A549 treated with ZK216348 at 1 μM for 4 hours (cell line): ENCODE data around the gene COQ10A. TPM values are rescaled to one million over a fixed set of nuclear protein-coding genes. Genes with fewer than 3 reads are reported as not detected.

Source experiments
- total RNA-seq: library from RNA; stranded (reverse); fragments of 200-300 nt; extraction: Qiagen RNA extraction; gene quantifications from 5 replicates; pipeline ENCODE4 v1.2.3, GENCODE V29; 2022; ENCODE audit warnings: low read depth

Gene COQ10A
- 16.1 to 18.7 TPM (median 17.7 TPM) in 5 replicates for total RNA-seq

DNA sequence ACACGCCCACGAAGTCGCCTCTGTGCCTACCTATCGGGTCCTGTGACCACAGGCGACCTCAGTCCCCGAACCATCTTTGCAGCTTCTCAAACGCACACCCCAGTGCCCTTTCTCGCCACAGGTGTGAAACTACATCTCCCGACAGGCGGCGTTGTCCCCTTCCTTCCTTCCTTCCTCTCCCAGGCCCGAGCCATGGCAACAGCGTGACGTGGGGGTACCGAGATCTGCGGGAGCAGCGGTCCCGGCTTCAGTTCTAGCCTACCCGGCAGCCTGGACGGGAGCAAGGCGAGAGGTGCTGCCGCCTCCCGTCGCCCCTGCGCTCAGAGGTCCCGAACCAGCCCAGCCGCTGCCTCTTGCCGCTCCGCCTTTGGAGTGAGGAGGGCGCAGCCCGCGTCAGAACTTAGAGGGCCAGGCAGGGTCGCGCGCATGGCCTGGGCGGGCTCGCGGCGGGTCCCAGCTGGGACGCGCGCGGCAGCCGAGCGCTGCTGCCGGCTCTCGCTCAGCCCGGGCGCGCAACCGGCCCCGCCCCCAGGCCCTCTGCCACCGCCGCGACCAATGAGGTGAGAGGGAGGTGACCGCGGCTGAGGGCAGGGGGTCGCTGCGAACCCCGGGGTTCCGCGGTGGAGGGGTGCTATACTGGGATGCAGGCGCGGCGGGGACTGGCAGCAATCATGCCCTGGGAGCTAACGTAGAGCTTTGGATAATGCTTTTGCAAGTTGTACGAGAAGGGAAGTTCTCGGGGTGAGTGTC lies at the start of gene COQ10A:
Gene COQ10A, plus strand, starts transcription at position 250 of the 750 bp plus-strand sequence. Its CDS starts 177 bp downstream, at position 427.

DNA sequence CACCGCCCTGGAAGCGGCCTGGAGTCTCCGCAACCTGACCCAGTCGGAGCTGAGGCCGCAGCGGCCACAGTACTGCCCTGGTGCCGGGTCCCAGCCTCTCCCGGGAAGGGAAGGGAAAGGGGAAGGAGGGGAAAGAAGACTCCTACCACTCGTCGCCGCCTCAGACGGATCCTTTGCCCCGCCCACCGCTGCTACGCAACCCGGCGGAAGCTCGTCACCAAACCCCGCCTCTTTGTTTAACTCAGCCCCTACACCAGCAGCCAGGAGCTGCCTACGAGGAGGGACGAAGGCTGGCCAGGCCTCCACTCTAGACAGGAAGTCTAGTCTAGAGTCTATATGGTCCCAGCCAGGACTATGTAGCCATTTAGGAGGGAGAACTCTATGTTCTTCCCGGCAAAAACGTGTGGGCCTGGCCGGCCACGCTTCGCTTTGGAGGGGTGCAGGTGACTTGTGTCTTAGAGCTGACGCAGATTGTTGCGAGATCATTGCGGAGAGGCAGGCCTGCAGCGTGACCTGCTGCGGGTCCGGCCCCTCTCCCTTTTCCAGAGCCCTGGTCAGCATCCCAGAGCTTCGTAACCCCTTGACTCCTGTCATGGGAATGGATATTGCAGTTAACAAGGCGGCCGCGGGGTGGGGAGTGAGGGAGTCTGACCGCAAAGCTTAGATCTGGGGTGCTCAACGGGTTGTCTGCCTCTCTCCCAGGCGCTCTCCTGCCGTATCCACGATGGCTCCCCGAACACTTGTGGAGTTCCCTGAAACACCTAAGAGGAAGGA lies 44.8 kb upstream of the COQ10A start, which contains the start of gene RNF41:
Gene RNF41, minus strand, starts transcription at position 166 of the 774 bp plus-strand sequence. CDS start 7,875 bp downstream, outside the sequence.

DNA sequence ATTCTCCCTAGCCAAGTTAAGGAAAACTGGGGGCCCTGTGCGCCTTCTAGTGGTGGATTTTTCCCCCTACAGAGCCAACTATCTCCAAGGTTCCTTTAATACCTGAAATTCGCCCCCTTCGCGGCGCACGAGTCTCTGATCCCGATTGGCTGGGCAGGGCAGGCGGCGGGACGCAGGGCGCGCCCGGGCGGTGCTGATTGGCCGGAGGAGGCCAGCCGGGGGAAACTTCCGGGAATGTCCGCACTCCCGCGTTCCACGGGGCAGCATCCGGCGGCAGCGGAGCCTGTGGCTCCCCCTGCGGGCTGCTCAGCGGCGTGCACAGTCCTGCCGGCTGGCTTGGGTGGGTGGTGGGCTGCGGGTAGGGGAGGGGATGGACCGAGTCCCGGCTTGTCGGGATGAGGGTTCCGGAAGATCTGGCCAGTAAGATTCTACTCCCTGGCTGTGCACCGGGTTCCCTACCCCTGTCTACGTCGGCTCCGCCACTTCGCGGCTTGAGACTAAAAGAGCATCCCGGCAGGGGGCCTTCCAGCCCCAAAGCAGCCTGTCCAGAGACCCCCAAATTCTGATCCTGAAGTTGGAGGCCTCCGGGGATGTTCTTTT lies 42.5 kb upstream of the COQ10A start, which contains the start of gene NABP2:
Gene NABP2, plus strand, starts transcription at position 241 of the 600 bp plus-strand sequence. CDS start 515 bp downstream, outside the sequence.

DNA sequence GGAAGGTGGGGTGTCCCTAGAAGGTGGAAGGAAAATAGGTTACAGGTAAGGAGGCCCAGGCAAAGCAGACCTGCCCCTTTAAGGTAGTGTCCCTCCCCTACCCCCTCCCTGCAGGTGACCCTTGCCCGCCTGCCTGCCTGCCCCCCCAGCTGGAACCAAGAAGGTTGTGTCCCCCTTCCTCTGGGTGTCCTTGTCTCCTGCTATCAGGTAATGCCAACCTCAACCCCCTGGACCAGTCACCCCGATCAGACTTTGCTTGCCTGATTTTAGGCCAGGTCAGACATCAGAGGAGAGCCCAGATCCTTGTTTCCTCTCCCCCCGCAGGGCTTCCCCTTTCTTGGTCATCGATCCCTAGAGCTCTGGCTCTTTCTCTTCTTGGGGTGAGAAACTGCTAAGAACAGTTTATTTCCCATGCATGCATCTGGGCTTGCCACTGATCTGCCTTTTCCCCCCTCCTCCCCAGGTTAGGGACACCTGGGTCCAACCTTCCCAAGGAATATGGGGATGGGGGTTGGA lies 36.8 kb upstream of the COQ10A start, which contains the start of gene SLC39A5:
Gene SLC39A5, plus strand, starts transcription at position 136 of the 516 bp plus-strand sequence. CDS start 1,224 bp downstream, outside the sequence.

DNA sequence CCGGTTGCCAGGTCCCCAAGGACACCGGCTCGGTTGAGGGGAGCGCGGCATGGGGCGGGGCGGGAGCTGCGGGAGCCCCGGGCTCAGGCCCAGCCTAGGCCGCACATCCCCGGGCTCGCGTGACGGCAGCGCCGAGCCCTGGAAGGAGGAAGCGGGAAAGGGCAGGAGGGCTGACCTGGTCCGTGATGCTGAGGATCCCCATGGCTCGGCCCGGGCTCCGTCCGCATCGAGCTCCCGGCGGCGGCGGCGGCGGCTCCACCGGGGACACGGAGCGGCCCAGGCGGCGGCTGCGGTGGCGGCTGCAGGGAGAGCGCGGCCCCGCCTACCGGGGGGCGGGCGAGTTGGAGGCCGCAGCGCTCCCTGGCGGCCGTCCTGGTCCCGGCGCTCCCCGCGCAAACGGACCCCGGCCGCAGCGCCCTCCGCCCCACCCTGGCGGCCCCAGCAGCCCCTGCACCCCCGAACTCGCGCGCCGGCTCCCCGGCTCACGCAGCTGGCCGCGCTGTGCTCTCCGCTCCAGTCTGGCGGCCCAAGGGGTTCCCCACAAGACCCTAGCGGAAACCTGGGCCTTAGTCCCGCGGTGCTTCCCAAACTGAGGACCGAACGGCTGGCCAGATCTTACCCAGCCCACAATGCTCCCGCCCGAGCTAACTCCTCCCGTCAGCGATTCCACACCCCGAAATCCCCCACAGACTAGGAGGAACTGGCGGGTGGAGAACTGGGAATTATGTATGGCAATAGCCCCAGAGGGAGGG lies 8.5 kb upstream of the COQ10A start, which contains the start of gene ANKRD52:
Gene ANKRD52, minus strand, starts transcription at position 317 of the 752 bp plus-strand sequence. Its CDS starts 115 bp downstream, at position 202.

DNA sequence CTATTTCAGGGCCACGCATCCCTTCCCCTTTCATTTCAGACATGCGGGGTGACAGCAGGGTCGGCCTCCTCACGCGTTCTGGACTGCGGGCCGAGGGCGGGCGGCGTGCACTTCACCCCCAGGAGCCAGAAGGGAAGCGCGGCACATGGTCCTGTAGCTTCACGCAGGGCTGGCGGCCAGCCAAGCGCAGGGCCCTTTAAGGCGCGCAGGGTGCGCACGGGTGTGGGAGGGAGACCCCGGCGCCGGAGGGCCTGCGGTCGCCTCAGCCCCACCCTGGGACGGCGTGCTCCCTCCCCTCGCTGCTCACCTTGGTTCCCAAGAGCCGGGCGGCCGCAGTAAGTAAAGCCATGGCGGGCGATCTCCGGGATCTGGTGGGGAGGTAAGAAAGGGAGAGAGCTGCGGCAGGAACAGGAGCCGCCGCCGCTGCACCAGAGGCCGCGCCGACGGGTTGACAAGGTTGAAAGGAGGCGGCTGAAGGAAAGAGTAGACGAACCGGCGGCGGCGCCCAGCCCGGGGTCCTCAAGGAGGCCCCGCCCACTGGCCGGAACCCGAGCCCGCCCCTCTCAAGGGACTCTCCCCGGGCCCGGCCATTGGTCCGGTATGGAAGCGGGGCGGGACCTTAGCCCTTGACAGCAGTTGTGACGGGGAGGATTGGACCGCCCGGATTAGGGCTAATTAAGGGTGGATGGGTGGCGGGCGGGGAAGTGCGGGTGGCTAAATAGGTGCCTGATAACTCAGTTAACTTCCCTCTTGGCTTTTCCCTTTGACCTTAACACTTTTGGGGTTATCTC lies 33.3 kb downstream of the COQ10A start, which contains the start of gene CS:
Gene CS, minus strand, starts transcription at position 478 of the 791 bp plus-strand sequence. Its CDS starts 129 bp downstream, at position 349.

DNA sequence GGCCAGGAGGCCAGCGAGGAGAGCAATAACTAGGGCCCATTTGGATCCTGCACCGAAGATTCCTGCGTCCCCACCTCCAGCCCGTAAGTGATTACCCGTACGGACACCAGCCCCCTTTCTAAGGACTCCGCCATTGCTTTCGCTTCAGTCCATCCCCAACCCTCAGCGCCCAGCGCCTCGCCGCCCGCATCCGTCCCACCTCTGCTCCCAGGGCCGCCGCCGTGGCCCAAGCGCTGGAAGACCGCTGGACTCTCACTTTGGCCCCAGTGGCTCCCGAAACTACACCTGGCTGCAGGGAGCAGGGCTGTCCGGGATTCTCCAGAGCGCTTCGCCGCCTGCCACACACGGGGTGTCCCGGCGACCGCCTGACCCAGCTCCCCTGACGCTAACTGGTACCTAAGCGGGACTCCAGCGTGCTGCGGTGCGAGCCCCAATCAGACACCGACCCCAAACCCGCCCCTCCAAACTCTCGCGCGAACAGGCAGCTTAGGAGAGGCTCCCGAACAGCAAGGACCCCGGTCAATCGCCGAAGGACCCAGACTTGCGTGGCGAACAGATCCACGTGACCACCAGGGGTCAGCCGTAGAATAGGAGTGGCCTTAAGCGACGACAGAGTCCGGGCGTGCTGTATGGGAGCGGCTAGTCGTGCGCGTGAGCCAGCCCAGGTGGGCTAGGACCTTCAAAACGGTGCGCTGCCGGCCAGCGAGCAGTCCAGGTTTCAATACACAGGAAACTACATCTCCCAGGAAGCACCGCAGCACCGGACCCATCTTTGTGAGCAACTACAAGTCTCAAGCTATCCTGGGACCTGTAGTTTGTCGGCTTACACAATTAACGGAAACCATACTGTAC lies 49.1 kb downstream of the COQ10A start, which contains the start of gene CNPY2:
Gene CNPY2, minus strand, starts transcription at position 367 of the 852 bp plus-strand sequence. CDS start 771 bp downstream, outside the sequence.

Other genes with a start within 250 kb of the COQ10A start
- 1.9 to 3.0 TPM (median 2.5 TPM) in 5 replicates for gene IKZF4, start 245.9 kb upstream of the COQ10A start, total RNA-seq
- gene RPS26, start 225.0 kb upstream of the COQ10A start, total RNA-seq = 598 to 732 TPM (median 664 TPM) in 5 replicates
- gene ERBB3, start 186.8 kb upstream of the COQ10A start, total RNA-seq = 1.0 to 3.4 TPM (median 1.7 TPM) in 5 replicates
- gene PA2G4, start 162.4 kb upstream of the COQ10A start, total RNA-seq = 290 to 341 TPM (median 318 TPM) in 5 replicates
- 5,330 to 6,068 TPM (median 5,698 TPM) in 5 replicates for gene RPL41, start 150.3 kb upstream of the COQ10A start, total RNA-seq
- 1.9 to 4.3 TPM (median 3.3 TPM) in 5 replicates for gene ZC3H10, start 148.7 kb upstream of the COQ10A start, total RNA-seq
- gene ESYT1, start 138.7 kb upstream of the COQ10A start, total RNA-seq = 50.9 to 78.2 TPM (median 70.6 TPM) in 5 replicates
- 70.2 to 85.1 TPM (median 77.2 TPM) in 5 replicates for gene MYL6B, start 114.4 kb upstream of the COQ10A start, total RNA-seq
- 2,092 to 3,261 TPM (median 2,304 TPM) in 5 replicates for gene MYL6, start 108.6 kb upstream of the COQ10A start, total RNA-seq
- gene SMARCC2, start 77.5 kb upstream of the COQ10A start, total RNA-seq = 27.7 to 41.8 TPM (median 41.3 TPM) in 5 replicates
- gene RNF41, start 45.0 kb upstream of the COQ10A start, total RNA-seq = 22.5 to 29.2 TPM (median 24.2 TPM) in 5 replicates
- gene NABP2, start 42.6 kb upstream of the COQ10A start, total RNA-seq = 58.8 to 64.0 TPM (median 61.2 TPM) in 5 replicates
- 0.21 TPM in 1 of 5 replicates, not detected in the others for gene SLC39A5, start 36.9 kb upstream of the COQ10A start, total RNA-seq
- gene ANKRD52, start 8.6 kb upstream of the COQ10A start, total RNA-seq = 30.3 to 53.2 TPM (median 47.3 TPM) in 5 replicates
- 154 to 178 TPM (median 157 TPM) in 5 replicates for gene CS, start 33.4 kb downstream of the COQ10A start, total RNA-seq
- 128 to 145 TPM (median 143 TPM) in 5 replicates for gene CNPY2, start 49.0 kb downstream of the COQ10A start, total RNA-seq
- 10.7 to 20.5 TPM (median 16.5 TPM) in 5 replicates for gene PAN2, start 67.1 kb downstream of the COQ10A start, total RNA-seq
- 0.31 to 0.70 TPM (median 0.46 TPM) in 5 replicates for gene IL23A, start 71.9 kb downstream of the COQ10A start, total RNA-seq
- 11.3 to 15.1 TPM (median 12.0 TPM) in 5 replicates for gene STAT2, start 93.2 kb downstream of the COQ10A start, total RNA-seq
- not detected in 5 replicates for gene APOF, start 95.9 kb downstream of the COQ10A start, total RNA-seq
- 31.9 to 39.8 TPM (median 38.2 TPM) in 5 replicates for gene TIMELESS, start 182.5 kb downstream of the COQ10A start, total RNA-seq
- gene MIP, start 187.7 kb downstream of the COQ10A start, total RNA-seq = not detected in 5 replicates
- 1.5 to 2.0 TPM (median 1.9 TPM) in 5 replicates for gene SPRYD4, start 201.6 kb downstream of the COQ10A start, total RNA-seq
- gene GLS2, start 221.2 kb downstream of the COQ10A start, total RNA-seq = 0.12 to 1.5 TPM (median 0.27 TPM) in 3 of 5 replicates, not detected in the others